Uterus (tissue), 4 donors: ENCODE data around the gene EEF1E1. TPM values are rescaled to one million over a fixed set of nuclear protein-coding genes. Genes with fewer than 3 reads are reported as not detected.

ENCODE experiments used
- DNase-seq, 2 donors: peaks; one replicate each; pipeline ENCODE4 v3.0.0-alpha.2; 2019 to 2020
- H3K27ac ChIP-seq, 2 donors: fragments of 200-600 bp; sonication (generic); 1 replicate in 1 of 2; 2 replicates in 1 of 2; pipeline ENCODE4 v1.5.1; 2016 to 2018
- H3K27me3 ChIP-seq, 2 donors: fragments of 200-600 bp; sonication (generic); one replicate each; pipeline ENCODE4 v1.5.1; 2018 to 2019; ENCODE audit warnings: control low read depth in 1 of 2
- H3K36me3 ChIP-seq, 2 donors: fragments of 200-600 bp; sonication (generic); one replicate each; pipeline ENCODE4 v1.5.1; 2019; ENCODE audit warnings: control low read depth in 1 of 2
- H3K4me1 ChIP-seq, 2 donors: fragments of 200-600 bp; sonication (generic); one replicate each; pipeline ENCODE4 v1.5.1; 2018 to 2019; ENCODE audit warnings: control low read depth in 1 of 2
- H3K4me3 ChIP-seq, 2 donors: fragments of 200-600 bp; sonication (generic); 1 replicate in 1 of 2; 2 replicates in 1 of 2; pipeline ENCODE4 v1.5.1; 2018 to 2019; ENCODE audit warnings: mild to moderate bottlenecking in 1 of 2
- H3K9me3 ChIP-seq, 2 donors: fragments of 200-600 bp; sonication (generic); one replicate each; pipeline ENCODE4 v1.5.1; 2019; ENCODE audit warnings: control low read depth in 1 of 2
- POLR2A ChIP-seq, 2 donors: fragments of 450-650 bp; IDR thresholded peaks; one replicate each; pipeline ENCODE4 v1.6.1; 2016; ENCODE audit warnings: antibody characterized with exemption in 2 of 2, mild to moderate bottlenecking in 1 of 2, moderate library complexity in 1 of 2
- intact Hi-C: fragments of 100-400 bp; cut with DNase I; formaldehyde crosslinking; loops from one replicate; pipeline ENCODE4 v1.15.1; 2023; ENCODE audit warnings: low total_unique reads
- total RNA-seq, 4 donors: library from RNA; depleted of rRNA in 3 of 4; stranded (reverse); fragments of >200 nt in 3 of 4; gene quantifications; one replicate each; pipeline versions ENCODE4 v1.1.0 to v1.2.4, GENCODE V29; 2014 to 2023
- TF ChIP-seq, protein P1 (sequence below), 4 experiments: fragments of 200-600 bp in 2 of 4; fragments of 450-650 bp in 2 of 4; sonication (generic) in 2 of 4; IDR thresholded peaks; one replicate each; pipeline ENCODE4 v1.5.1; 2016 to 2019; ENCODE audit warnings: antibody characterized with exemption in 4 of 4, mild to moderate bottlenecking in 2 of 4, moderate library complexity in 1 of 4
- donor health status: DM: yes; HTN: yes; CAD: no.

EEF1E1 gene
- total RNA-seq, 4 donors from 2014 or later = 12.6 to 33.2 (median 26.9) TPM

DNA sequence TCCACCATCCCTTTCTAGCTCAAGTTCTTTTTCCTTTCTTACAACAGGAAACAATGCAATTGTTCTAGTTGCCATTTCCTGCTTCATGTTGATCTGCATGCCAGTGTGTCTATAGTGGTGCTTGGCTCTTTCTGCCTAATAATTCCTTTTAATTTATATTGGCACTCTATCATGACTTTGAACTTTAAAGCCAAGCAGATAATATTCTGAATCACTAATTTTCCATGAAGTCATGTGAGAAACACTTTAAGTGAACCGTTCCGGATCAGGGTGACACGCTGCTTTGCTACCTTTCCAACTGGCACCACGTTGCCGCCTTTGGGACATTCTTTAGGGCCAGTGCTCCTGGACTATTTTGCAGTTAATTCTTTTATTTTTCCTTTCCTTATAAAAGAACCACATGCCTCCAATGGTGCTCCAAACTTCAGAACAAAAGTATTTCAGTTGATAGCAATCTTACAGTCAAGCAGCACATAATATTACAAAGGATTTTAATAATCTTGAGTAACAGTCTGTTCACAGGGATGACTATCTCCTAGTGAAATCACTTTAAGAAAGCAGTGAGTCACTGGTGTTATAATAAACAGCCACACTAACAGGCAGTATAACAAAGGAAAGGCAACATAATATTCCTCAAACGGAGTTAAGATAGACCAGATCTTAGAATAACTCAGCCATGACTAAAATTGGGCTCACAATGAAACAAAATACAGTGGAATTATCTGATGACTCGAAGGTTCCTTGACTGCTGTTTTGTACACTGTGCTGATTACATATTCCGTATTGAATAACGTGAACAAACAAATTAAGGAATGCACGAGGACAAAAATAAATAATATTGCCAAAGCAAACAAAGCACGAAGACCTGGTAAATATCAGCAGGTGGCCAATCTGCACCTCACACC lies 19.1 kb downstream of the EEF1E1 start:
- no peak for DNase-seq
- Histone ChIP-seq H3K9me3 (no peaks in the 10 kb centered on the region), H3K27ac (no peak overlapping the region), H3K27me3 (no peaks in the 10 kb centered on the region), H3K4me1 (no peaks in the 10 kb centered on the region), H3K36me3 (no peaks in the 10 kb centered on the region), H3K4me3 (no peak overlapping the region)
- TF ChIP-seq POLR2A (IDR thresholded peaks at IDR 0.05) = no peak
- TF ChIP-seq, protein P1, sequence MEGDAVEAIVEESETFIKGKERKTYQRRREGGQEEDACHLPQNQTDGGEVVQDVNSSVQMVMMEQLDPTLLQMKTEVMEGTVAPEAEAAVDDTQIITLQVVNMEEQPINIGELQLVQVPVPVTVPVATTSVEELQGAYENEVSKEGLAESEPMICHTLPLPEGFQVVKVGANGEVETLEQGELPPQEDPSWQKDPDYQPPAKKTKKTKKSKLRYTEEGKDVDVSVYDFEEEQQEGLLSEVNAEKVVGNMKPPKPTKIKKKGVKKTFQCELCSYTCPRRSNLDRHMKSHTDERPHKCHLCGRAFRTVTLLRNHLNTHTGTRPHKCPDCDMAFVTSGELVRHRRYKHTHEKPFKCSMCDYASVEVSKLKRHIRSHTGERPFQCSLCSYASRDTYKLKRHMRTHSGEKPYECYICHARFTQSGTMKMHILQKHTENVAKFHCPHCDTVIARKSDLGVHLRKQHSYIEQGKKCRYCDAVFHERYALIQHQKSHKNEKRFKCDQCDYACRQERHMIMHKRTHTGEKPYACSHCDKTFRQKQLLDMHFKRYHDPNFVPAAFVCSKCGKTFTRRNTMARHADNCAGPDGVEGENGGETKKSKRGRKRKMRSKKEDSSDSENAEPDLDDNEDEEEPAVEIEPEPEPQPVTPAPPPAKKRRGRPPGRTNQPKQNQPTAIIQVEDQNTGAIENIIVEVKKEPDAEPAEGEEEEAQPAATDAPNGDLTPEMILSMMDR (IDR thresholded peaks at IDR 0.05) = no peak
- intact Hi-C loops = no loop called here

DNA sequence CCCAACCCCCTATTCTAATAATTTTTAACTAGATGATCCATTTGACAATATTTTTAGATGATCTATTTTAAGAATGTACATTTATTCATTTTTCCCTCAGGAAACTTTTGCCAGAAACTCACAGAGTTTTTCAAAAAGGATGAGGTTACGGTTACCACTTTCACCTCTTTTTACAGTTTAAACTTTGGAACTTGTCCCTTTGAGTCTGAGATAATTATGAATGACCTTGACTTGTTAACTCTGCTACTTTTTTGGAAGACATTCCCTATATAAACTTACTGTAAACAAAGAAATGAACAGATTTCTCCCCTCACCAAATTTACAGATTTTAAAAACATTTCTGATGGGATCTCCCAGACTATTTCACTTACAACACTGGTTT lies 19.8 kb downstream of the EEF1E1 start:
- no peak overlapping the region for H3K4me3 ChIP-seq
- H3K36me3 ChIP-seq = no peaks in the 10 kb centered on the region
- H3K27ac ChIP-seq = no peak overlapping the region
- intact Hi-C loops = no loop called here
- no peaks in the 10 kb centered on the region for H3K9me3 ChIP-seq
- H3K27me3 ChIP-seq = no peaks in the 10 kb centered on the region
- no peaks in the 10 kb centered on the region for H3K4me1 ChIP-seq
- no peak for DNase-seq
- no peak for TF ChIP-seq POLR2A (IDR thresholded peaks at IDR 0.05)
- TF ChIP-seq, protein P1 (IDR thresholded peaks at IDR 0.05) = no peak

DNA sequence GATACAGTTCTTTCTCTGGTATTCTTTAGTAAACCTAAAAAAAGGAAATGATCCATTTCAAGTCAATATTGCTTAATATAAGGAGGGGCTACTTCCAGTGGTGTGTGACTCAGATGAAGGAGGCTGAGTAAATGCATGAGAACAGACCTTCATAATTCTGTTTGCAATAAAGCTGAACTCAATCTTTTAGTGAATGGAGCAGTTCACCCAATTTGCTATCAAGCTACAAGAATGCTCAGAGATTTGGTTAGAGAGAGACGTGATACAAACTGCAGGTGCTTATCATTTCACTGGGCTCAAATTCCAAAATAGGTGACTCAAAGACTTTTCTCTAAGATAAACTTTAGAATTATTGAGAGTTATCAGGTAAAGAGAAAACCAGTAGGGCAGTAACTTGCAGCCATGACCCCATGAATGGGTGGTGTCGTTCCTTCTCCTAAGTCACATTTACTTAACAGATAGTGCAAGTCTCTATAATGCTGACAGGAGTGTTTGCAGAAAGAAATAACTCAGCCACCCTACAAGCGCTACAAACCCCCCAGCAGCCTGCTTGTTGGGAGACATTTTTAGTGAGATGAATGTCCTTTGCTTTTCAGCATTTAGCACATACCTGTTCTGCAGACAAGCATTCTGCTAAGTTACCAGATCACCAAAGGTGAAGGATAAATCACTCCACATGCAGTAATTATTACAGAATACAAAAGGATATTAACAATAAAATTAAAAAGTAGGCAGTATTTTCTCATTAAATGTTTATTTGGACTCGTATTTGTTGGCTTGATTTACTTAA lies 21.8 kb downstream of the EEF1E1 start:
- H3K36me3 ChIP-seq = no peaks in the 10 kb centered on the region
- no peak overlapping the region for H3K27ac ChIP-seq
- no peaks in the 10 kb centered on the region for H3K27me3 ChIP-seq
- no peak for DNase-seq
- TF ChIP-seq POLR2A (IDR thresholded peaks at IDR 0.05) = no peak
- TF ChIP-seq, protein P1 (IDR thresholded peaks at IDR 0.05) = no peak
- no peaks in the 10 kb centered on the region for H3K9me3 ChIP-seq
- no peak overlapping the region for H3K4me3 ChIP-seq
- H3K4me1 ChIP-seq = no peaks in the 10 kb centered on the region
- intact Hi-C loops = no loop called here

DNA sequence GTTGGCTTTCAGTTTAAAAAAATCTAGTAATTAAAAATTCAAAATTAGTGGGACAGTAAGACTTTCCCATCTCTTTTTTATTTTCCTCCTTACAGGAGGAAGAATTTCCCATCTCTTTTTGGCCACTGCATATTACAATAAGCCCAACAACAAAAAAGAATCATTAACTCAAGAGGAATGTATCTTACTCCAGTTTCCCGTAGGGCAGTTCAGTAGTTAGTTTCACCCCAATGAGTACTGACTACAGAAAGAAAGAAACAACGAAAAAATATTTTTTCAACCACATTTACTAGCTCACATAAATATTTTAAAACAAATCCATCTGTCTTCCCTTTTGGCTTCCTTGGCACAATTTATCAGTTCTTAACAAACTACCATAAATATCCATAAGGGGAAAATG lies 23.2 kb downstream of the EEF1E1 start:
- no peak for DNase-seq
- Histone ChIP-seq H3K4me1 (no peaks in the 10 kb centered on the region), H3K27ac (no peak overlapping the region), H3K4me3 (no peak overlapping the region), H3K36me3 (no peaks in the 10 kb centered on the region), H3K9me3 (no peaks in the 10 kb centered on the region), H3K27me3 (no peaks in the 10 kb centered on the region)
- intact Hi-C loops = no loop called here
- TF ChIP-seq, protein P1 (IDR thresholded peaks at IDR 0.05) = no peak
- TF ChIP-seq POLR2A (IDR thresholded peaks at IDR 0.05) = no peak

DNA sequence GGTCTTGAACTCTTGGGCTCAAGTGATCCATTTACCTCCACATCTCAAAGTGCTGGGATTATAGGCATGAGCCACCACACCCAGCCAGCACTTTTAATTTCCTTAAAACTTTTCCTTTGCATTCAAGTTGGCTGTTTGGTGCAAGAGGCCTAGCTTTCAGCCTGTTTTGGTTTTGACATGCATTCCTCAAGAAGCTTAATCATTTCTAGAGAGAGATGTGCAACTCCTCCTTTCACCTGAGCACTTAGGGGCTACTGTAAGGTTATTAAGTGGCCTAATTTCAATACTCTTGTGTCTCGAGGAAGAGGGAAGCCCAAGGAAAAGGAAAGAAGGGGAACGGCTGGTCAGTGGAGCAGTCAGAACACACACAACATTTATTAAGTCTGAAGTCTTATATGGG lies 24.4 kb downstream of the EEF1E1 start:
- no peak for DNase-seq
- H3K4me3 ChIP-seq = no peak overlapping the region
- no peaks in the 10 kb centered on the region for H3K9me3 ChIP-seq
- intact Hi-C loops = no loop called here
- H3K27me3 ChIP-seq = no peaks in the 10 kb centered on the region
- no peak overlapping the region for H3K27ac ChIP-seq
- H3K36me3 ChIP-seq = no peaks in the 10 kb centered on the region
- H3K4me1 ChIP-seq = no peaks in the 10 kb centered on the region
- TF ChIP-seq, protein P1 (IDR thresholded peaks at IDR 0.05) = no peak
- TF ChIP-seq POLR2A (IDR thresholded peaks at IDR 0.05) = no peak
